HG03280 (cell line): Measurements from ENCODE around the gene MTF2.

Source experiments
- ATAC-seq: cut with Tn5 transposase; IDR thresholded peaks from one replicate; pipeline ENCODE4 v1.9.1; 2021; ENCODE audit warnings: mild to moderate bottlenecking, moderate library complexity; ENCODE audit not compliant: unreplicated experiment

MTF2 gene

GRCh38 chr1:93081716-93082115 is 2.6 kb downstream of the MTF2 start:
- no peak for ATAC-seq

DNA sequence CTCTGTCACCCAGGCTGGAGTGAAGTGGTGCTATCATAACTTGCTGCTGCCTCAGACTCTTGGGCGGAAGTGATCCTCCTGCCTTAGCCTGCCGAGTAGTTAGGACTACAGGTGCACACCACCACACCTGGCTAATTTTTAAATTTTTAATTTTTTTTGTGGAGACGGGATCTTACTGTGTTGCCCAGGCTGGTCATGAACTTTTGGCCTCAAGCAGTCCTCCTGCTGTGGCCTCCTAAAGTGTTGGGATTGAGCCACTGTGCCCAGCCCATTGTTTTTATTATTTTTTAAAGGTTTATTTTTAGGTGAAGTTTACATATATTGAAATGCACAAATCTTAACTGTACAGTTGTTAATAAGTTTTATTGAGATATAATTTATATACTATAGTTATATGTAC is 3.2 kb downstream of the MTF2 start:
- ATAC-seq: no peak

DNA sequence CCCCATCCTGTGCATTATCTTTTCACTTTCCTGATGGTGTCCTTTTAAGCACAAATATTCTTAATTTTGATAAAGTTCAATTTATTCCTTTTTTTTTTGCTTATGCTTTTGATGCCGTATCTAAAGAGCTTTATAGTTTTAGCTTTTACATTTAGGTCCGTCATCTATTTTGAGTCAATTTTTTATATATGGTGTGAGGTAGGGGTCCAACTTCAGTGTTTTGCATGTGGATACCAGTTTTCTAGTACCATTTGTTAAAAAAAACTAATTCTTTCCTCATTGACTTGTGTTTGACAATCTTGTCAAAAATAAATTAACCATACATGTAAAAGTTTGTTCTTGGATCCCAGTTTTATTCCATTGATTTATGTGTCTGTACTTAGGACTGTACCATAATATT is 4.9 kb downstream of the MTF2 start:
- no peak for ATAC-seq

DNA sequence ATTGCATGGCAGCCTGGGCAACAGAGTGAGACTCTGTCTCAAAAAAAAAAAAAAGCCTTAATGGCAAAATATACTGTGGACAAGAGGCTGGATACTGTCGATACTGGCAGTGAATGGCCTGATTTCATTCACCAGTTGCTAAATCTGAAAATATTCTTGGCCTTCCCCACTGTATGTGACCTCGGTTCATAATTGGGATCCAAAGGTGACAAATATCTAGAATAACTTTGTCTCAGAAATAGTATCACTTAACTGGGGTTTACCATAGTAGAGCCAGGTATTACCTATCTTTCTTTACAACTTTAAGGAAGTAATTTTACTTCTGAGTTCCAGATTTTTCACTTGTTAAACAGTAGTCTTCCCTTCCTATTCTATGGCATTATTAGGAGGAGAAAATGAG is 8.4 kb downstream of the MTF2 start:
- ATAC-seq: no peak

GRCh38 chr1:93093332-93094006 is 14.4 kb downstream of the MTF2 start:
- no peak for ATAC-seq

DNA sequence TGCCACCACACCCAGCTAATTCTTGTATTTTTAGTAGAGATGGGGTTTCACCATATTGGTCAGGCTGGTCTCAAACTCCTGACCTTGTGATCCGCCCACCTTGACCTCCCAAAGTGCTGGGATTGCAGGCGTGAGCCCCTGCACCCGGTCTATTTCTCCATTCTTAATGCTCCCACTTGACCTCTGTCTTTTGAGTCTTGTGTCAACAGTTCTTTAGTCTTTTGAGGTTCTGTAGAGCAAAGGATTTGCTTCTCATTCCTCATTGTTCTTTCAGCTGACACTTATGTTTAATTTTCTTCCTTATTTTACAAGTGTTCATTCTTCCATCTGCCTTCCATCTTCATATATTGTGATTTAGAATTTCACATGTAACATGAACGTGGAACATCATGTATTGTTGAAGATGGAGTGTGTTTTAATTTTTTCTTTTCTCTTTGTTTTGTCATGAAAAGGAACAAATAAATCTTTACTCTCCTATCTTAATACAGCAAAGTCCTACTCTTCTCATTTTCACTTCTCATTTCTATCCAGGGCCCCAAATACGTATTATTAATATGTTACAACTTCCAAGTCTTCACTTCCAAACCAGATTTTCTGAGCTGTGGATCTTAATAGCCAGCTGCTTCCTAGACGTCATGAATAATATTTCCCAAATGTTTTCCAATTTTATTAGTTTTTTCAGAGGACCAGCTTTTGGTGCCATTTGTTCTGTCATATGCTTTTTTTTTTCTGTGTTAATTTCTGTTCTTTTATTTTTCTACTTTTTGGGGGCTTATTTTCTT is 16.9 kb downstream of the MTF2 start:
- no peak for ATAC-seq

- ATAC-seq: no peak
These were observed 23.1 kb downstream of the MTF2 start for GRCh38 chr1:93102142-93102541.

DNA sequence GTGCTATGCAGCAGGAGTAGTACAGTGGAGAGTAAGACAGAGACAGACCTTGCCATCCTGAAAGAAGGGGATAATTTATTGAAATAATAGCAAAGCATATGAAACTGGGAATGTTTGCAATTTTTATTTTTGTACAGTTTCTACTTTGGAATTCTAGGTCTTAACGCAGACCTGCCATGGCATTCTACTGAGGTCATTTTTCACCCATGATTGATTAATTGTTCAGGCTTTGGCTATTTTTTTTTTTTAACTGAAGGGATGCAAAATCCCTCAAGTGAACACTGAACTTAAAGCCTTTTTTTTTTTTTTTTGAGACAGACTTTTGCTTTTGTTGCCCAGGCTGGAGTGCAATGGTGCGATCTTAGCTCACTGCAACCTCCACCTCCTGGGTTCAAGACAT is 27.1 kb downstream of the MTF2 start:
- no peak for ATAC-seq

DNA sequence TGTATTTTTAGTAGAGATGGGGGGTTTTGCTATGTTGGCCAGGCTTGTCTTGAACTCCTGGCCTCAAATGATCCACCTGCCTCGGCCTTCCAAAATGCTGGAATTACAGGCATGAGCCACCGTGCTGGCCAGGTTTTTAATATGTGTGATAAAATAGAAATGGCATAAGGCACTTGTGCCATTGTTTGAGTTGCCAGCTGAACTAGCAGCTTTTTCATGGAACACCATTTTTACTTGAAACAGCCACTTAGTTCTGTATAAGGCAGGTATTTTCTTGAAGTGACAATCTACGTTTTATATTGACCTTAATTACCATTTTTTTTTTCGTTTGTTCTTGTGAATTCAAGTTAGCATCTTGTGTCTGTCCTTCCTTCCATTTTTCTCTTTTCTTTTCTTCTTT is 28.3 kb downstream of the MTF2 start:
- ATAC-seq: no peak

GRCh38 chr1:93108335-93108734 is 29.3 kb downstream of the MTF2 start:
- ATAC-seq: no peak

- ATAC-seq: no peak
These were observed 30.5 kb downstream of the MTF2 start for GRCh38 chr1:93109578-93109977.

DNA sequence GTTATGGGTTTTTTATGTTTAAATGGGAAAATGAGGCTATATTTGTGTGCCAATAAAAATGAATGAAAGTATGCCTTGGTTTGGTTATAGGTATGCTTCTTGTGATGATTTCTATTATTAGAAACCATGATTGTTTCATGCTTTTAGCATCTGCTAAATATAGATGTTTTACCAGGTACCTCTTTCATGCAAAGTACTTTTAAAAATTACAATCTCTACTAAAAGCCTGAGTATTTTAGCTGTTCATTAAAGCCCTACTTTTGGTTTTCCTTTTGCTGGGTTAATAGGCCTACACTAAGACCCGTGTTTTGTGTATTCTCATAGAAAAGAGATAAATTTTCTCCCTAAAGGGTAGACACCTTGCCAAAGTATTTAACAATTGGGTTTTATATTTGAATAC is 32.0 kb downstream of the MTF2 start:
- ATAC-seq: no peak

GRCh38 chr1:93111561-93111960 is 32.5 kb downstream of the MTF2 start:
- ATAC-seq: no peak

- no peak for ATAC-seq
These were observed 34.0 kb downstream of the MTF2 start for GRCh38 chr1:93113127-93113526.

DNA sequence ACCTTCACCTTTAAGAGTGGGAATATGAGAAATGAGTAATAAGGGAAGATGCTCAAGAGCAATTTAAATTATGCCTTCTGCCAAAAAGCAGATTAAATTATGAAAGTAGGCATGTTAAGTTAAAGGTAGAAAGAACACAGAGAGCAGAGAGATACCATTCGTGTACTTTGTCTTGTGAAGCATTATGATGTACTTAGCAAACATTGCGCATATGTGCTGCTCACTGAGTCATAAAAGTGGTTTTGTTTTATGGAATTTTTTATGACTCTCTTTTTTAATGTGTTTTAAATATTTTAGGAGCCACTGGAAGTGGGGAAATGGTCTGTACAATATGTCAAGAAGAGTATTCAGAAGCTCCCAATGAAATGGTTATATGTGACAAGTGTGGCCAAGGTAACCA is 35.3 kb downstream of the MTF2 start:
- ATAC-seq: no peak

GRCh38 chr1:93120614-93121013 is 41.5 kb downstream of the MTF2 start:
- ATAC-seq: no peak

DNA sequence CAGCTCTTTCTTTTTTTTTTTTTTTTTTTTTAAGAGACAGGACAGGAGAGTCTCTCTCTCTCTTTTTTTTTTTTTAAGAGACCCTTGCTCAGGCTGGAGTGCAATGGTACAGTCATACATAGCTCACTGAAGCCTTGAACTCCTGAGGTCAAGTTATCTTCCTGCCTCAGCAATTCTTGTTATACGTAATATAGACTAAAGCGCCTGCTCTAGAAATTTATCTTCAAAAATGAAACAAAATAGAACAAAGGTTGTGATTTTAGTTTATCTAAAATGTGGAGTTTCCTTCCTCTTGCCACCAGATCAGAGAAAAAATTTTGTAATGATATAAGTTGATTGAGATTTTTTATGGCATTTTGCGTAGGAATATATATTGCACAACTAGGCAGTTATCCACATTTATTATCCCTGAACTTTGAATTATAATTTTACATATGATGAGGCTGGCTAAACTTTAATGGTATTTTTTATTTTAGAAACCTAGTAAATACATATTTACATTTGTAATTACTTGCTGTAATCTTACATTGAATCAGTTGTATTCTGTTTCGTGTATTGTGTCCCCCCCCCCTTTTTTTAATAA is 44.2 kb downstream of the MTF2 start:
- no peak for ATAC-seq

- no peak for ATAC-seq
These were observed 45.7 kb downstream of the MTF2 start for GRCh38 chr1:93124556-93125355.

DNA sequence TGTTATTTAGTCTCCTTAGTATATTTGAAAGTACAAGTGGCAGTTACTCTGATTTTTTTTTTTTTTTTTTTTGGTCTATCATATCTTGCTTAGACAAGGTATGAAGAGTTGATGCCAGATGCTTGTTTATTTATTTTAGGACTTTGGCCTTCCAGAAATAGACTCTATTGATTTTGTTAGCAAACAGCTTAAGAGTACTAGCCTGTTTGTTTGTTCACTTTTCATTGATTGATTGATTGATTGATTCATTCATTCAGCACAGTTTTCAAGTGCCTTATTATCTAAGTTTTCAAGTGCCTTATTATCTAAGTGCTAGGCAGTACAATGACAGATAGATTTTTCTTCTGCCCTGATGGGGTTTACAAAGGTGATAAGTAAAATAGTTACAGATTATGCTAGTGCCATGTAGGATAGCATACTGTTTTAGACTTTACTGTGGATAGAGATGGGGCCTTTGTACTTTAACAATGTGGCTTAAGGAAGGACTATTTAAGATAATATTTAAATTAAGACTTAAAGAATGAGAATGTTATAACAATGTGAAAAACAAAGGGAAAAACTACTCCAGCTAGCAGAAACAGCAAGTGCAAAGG is 50.5 kb downstream of the MTF2 start:
- ATAC-seq: no peak

GRCh38 chr1:93132638-93133037 is 53.6 kb downstream of the MTF2 start:
- ATAC-seq: no peak

- no peak for ATAC-seq
These were observed 57.4 kb downstream of the MTF2 start for GRCh38 chr1:93136445-93136844.
